OCI-LY1 (cell line): Measurements from ENCODE around the gene CC2D1B.

Source experiments
- EZH2 ChIP-seq: fragments of 200-600 bp; sonication (generic), shearing (Covaris generic); IDR thresholded peaks from 2 replicates; pipeline ENCODE4 v1.8.0; 2017; ENCODE audit warnings: borderline replicate concordance, mixed run types, mild to moderate bottlenecking, antibody characterized with exemption, low read length, moderate library complexity, mixed read lengths
- TF ChIP-seq, protein P1 (sequence below): fragments of 200-600 bp; sonication (generic), shearing (Covaris generic); IDR thresholded peaks from 2 replicates; pipeline ENCODE4 v1.5.1; 2017; ENCODE audit warnings: mild to moderate bottlenecking, antibody characterized with exemption, low read length, moderate library complexity, mixed read lengths

DNA sequence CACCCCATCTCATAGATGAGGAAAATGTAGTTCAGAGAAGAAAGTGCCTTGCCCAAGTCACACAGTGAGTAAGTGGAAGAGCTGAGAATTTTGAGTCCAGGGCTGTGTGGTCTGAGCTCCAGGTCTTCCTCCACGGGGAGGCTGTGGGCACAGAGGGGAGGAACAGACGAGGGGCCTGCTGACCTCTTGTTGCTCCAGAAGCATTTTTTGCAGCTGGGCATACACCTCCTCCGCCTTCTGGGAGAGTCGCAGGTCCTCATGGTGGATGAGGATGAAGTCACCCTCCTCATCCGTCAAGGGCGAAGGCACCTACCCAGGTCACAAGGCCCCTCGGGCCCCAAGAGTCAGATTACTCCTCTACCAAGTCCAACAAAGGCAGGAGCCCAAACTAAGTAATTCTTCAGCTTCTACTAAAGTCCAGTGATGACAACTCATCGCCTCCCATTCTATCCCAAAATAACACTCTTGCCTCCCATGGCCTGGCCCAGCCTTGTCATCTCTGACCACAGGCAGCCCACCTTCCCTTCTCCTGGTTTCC lies 9.1 kb downstream of the CC2D1B start:
- TF ChIP-seq, protein P1, sequence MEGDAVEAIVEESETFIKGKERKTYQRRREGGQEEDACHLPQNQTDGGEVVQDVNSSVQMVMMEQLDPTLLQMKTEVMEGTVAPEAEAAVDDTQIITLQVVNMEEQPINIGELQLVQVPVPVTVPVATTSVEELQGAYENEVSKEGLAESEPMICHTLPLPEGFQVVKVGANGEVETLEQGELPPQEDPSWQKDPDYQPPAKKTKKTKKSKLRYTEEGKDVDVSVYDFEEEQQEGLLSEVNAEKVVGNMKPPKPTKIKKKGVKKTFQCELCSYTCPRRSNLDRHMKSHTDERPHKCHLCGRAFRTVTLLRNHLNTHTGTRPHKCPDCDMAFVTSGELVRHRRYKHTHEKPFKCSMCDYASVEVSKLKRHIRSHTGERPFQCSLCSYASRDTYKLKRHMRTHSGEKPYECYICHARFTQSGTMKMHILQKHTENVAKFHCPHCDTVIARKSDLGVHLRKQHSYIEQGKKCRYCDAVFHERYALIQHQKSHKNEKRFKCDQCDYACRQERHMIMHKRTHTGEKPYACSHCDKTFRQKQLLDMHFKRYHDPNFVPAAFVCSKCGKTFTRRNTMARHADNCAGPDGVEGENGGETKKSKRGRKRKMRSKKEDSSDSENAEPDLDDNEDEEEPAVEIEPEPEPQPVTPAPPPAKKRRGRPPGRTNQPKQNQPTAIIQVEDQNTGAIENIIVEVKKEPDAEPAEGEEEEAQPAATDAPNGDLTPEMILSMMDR = no peak
- no peak for TF ChIP-seq EZH2
